DND-41 (cell line): ENCODE results near the gene SPIC.

Source experiments
- ATAC-seq: fragments of 200-7000 bp; cut with Tn5 transposase; 3 replicates; pipeline ENCODE4 v1.9.1; 2021; ENCODE audit warnings: low read depth; ENCODE audit not compliant: insufficient read depth
- DNase-seq: peaks from one replicate; pipeline ENCODE4 v3.0.0-alpha.2; 2020
- H2AFZ ChIP-seq: 2 replicates; pipeline ENCODE4 v1.6.0; 2012; ENCODE audit warnings: low read depth, low read length
- H3K27ac ChIP-seq: 2 replicates; pipeline ENCODE4 v1.5.1; 2012; ENCODE audit warnings: low read length, inconsistent platforms
- H3K27me3 ChIP-seq: fragments of 200-600 bp; sonication (generic); 2 replicates; pipeline ENCODE4 v1.6.0; 2012; ENCODE audit warnings: low read length, mild to moderate bottlenecking, inconsistent platforms; ENCODE audit not compliant: insufficient read depth, poor library complexity
- H3K36me3 ChIP-seq: 2 replicates; pipeline ENCODE4 v1.5.1; 2012; ENCODE audit warnings: low read length, inconsistent platforms; ENCODE audit not compliant: insufficient read depth
- H3K4me1 ChIP-seq: 2 replicates; pipeline ENCODE4 v1.5.1; 2012; ENCODE audit warnings: mild to moderate bottlenecking, low read length; ENCODE audit not compliant: insufficient read depth
- H3K4me2 ChIP-seq: 2 replicates; pipeline ENCODE4 v1.6.0; 2012; ENCODE audit warnings: mild to moderate bottlenecking, moderate library complexity, low read length, inconsistent platforms; ENCODE audit not compliant: insufficient read depth
- H3K4me3 ChIP-seq, 2 experiments: fragments of 200-600 bp in 1 of 2; shearing (Covaris generic) in 1 of 2; 2 replicates each; pipeline ENCODE4 v1.5.1; 2012 to 2016; ENCODE audit warnings: inconsistent platforms in 2 of 2, low read length in 2 of 2, mild to moderate bottlenecking in 2 of 2, low read depth in 1 of 2, moderate library complexity in 1 of 2
- H3K79me2 ChIP-seq: 2 replicates; pipeline ENCODE4 v1.6.0; 2012; ENCODE audit warnings: low read length, inconsistent platforms; ENCODE audit not compliant: insufficient read depth
- H3K9ac ChIP-seq: 2 replicates; pipeline ENCODE4 v1.6.0; 2012; ENCODE audit warnings: low read depth, mild to moderate bottlenecking, inconsistent platforms, low read length, moderate library complexity
- H3K9me3 ChIP-seq: 2 replicates; pipeline ENCODE4 v1.5.1; 2012; ENCODE audit warnings: low read length, moderate library complexity, mild to moderate bottlenecking, inconsistent platforms; ENCODE audit not compliant: insufficient read depth, severe bottlenecking
- H4K20me1 ChIP-seq: 2 replicates; pipeline ENCODE4 v1.6.0; 2012; ENCODE audit warnings: low read length; ENCODE audit not compliant: insufficient read depth
- EZH2 ChIP-seq: IDR thresholded peaks from 3 replicates; pipeline ENCODE4 v1.6.1; 2012; ENCODE audit warnings: borderline replicate concordance, low read depth, mild to moderate bottlenecking, moderate library complexity, low read length, inconsistent platforms; ENCODE audit not compliant: severe bottlenecking
- TF ChIP-seq, protein P1 (sequence below): IDR thresholded peaks from 2 replicates; pipeline ENCODE4 v1.5.1; 2012; ENCODE audit warnings: borderline replicate concordance, low read length, moderate library complexity, mild to moderate bottlenecking; ENCODE audit not compliant: poor library complexity, severe bottlenecking; ENCODE audit errors: extremely low read depth

SPIC gene

GRCh38 chr12:101490286-101490920 is 15.3 kb downstream of the SPIC start:
- Histone ChIP-seq H3K4me1 (no peaks in the 10 kb centered on the region), H3K9ac (no peak overlapping the region), H3K27ac (no peak overlapping the region), H3K27me3 (peaks cover 3% of the 10 kb centered on the region), H3K9me3 (no peaks in the 10 kb centered on the region), H4K20me1 (no peaks in the 10 kb centered on the region), H3K4me3 (no peak overlapping the region), H3K79me2 (no peaks in the 10 kb centered on the region), H2AFZ (no peak overlapping the region), H3K4me2 (no peak overlapping the region), H3K36me3 (no peaks in the 10 kb centered on the region)
- TF ChIP-seq, protein P1, sequence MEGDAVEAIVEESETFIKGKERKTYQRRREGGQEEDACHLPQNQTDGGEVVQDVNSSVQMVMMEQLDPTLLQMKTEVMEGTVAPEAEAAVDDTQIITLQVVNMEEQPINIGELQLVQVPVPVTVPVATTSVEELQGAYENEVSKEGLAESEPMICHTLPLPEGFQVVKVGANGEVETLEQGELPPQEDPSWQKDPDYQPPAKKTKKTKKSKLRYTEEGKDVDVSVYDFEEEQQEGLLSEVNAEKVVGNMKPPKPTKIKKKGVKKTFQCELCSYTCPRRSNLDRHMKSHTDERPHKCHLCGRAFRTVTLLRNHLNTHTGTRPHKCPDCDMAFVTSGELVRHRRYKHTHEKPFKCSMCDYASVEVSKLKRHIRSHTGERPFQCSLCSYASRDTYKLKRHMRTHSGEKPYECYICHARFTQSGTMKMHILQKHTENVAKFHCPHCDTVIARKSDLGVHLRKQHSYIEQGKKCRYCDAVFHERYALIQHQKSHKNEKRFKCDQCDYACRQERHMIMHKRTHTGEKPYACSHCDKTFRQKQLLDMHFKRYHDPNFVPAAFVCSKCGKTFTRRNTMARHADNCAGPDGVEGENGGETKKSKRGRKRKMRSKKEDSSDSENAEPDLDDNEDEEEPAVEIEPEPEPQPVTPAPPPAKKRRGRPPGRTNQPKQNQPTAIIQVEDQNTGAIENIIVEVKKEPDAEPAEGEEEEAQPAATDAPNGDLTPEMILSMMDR, result peak; percentile 52
- TF ChIP-seq EZH2, result no peak
- DNase-seq (no peak), ATAC-seq (no peak)

GRCh38 chr12:101491329-101491728 is 16.2 kb downstream of the SPIC start:
- no peak overlapping the region for H3K4me3 ChIP-seq
- H4K20me1 ChIP-seq, result no peaks in the 10 kb centered on the region
- H3K9ac ChIP-seq, result no peak overlapping the region
- H3K4me2 ChIP-seq, result no peak overlapping the region
- no peaks in the 10 kb centered on the region for H3K79me2 ChIP-seq
- no peaks in the 10 kb centered on the region for H3K4me1 ChIP-seq
- no peak for DNase-seq
- H3K27me3 ChIP-seq, result peaks cover 3% of the 10 kb centered on the region
- H3K9me3 ChIP-seq, result no peaks in the 10 kb centered on the region
- no peak overlapping the region for H3K27ac ChIP-seq
- TF ChIP-seq, protein P1, result no peak
- no peak for TF ChIP-seq EZH2
- H3K36me3 ChIP-seq, result no peaks in the 10 kb centered on the region
- no peak for ATAC-seq
- H2AFZ ChIP-seq, result no peak overlapping the region

DNA sequence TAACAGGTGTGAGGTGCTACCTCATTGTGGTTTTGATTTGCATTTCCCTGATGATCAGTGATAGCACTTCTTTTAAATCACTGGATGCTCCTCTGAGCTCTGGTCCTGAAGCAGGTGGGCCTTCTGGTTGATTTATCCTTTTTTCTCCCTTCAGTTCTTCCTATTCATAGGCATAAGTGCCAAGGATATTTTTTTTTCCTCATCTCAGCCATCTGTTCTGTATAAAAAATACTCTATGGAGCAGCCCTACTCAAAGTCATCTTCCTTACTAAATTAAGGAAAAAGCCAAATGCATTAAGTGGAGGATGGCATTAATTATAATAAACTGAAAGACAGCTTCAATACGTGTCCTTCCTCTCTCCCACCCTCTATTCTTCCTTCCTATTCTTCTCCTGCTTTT is 18.4 kb downstream of the SPIC start:
- no peaks in the 10 kb centered on the region for H3K9me3 ChIP-seq
- no peaks in the 10 kb centered on the region for H3K79me2 ChIP-seq
- no peak for DNase-seq
- no peak overlapping the region for H3K4me3 ChIP-seq
- no peaks in the 10 kb centered on the region for H3K36me3 ChIP-seq
- no peak overlapping the region for H3K27ac ChIP-seq
- no peaks in the 10 kb centered on the region for H4K20me1 ChIP-seq
- no peak for TF ChIP-seq EZH2
- TF ChIP-seq, protein P1, result no peak
- peaks cover 3% of the 10 kb centered on the region for H3K27me3 ChIP-seq
- H2AFZ ChIP-seq, result no peak overlapping the region
- no peak overlapping the region for H3K4me2 ChIP-seq
- H3K4me1 ChIP-seq, result no peaks in the 10 kb centered on the region
- no peak overlapping the region for H3K9ac ChIP-seq
- ATAC-seq, result no peak

DNA sequence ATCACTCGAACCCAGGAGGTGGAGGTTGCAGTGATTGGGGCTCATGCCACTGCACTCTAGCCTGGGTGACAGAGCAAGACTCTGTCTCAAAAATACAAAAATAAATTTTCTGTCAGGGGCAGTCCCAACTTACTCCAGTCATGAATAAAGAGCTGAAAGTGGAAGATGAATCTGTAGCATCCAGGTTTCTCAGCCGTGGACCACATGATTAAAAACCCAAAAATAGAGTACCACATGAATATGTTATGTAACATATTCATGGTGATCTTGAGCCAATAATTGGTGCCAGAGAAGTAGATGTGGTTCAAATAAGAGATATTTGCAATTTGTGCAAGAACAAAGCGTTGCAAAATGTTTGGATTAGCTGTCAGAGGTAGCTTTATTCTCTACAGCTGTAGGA is 23.1 kb downstream of the SPIC start:
- H2AFZ ChIP-seq, result no peak overlapping the region
- TF ChIP-seq, protein P1, result no peak
- TF ChIP-seq EZH2, result no peak
- H3K27me3 ChIP-seq, result peaks cover 5% of the 10 kb centered on the region
- H3K79me2 ChIP-seq, result no peaks in the 10 kb centered on the region
- H3K4me1 ChIP-seq, result no peaks in the 10 kb centered on the region
- H4K20me1 ChIP-seq, result no peaks in the 10 kb centered on the region
- H3K9ac ChIP-seq, result no peak overlapping the region
- H3K27ac ChIP-seq, result no peak overlapping the region
- no peaks in the 10 kb centered on the region for H3K36me3 ChIP-seq
- ATAC-seq (no peak), DNase-seq (no peak)
- no peaks in the 10 kb centered on the region for H3K9me3 ChIP-seq
- H3K4me3 ChIP-seq, result no peak overlapping the region
- H3K4me2 ChIP-seq, result no peak overlapping the region
